ENCODE data around the gene NME5.

Gene NME5

DNA sequence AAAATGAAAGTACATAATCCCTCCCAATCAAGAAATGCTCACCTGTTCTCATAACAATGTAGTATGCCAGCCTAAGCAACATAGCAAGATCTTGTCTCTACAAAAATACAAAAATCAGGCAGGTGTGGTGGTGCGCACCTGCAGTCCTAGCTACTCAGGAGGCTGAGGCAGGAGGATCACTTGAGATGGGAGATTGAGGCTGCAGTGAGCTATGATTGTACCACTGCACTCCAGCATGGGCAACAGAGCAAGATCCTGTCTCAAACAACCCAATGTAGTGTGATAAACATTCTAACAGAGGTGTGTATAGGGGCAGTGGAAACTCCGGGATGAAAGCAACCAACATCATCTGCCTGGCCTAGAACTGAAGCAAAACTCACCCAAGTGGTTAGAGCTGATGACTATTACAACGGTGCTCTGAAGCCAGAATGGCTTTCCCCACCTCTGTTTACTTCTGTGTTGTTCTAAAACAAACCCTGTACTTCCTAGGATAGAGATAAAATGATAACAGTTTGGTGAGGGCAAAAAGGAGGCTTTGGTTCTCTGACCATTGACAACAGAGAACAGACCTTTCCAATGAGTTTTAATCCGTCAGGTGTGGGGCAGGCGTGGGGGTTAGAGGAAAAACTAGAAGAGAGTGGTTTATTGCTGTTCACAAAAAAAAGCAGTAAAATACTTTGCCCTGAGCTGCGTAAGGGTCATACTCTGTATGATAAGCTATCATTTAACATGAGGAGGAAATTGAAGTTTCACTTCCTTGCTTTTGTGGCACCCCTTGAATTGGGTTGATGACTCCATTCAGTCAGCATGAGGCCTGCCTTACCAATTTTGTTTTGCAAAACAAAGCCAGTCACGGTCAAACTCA, 36.5 kb downstream of the NME5 start:
- no peak for DNase-seq (ENCODE audit: low read depth)
- no peaks in the 10 kb centered on the region for H3K4me1 ChIP-seq (ENCODE audit: control insufficient read depth, insufficient read depth, low read length)
- no peak overlapping the region for H3K4me3 ChIP-seq (ENCODE audit: low read length)
- no peaks in the 10 kb centered on the region for H3K36me3 ChIP-seq (ENCODE audit: control insufficient read depth, insufficient read depth, low read length, severe bottlenecking)
- peaks cover 31% of the 10 kb centered on the region for H3K27me3 ChIP-seq (replicated peaks; ENCODE audit: control insufficient read depth, insufficient read depth, low read length)
- H3K9ac ChIP-seq (ENCODE audit: low read length) = no peak overlapping the region
- no peaks in the 10 kb centered on the region for H3K9me3 ChIP-seq (ENCODE audit: control insufficient read depth, low read length)

DNA sequence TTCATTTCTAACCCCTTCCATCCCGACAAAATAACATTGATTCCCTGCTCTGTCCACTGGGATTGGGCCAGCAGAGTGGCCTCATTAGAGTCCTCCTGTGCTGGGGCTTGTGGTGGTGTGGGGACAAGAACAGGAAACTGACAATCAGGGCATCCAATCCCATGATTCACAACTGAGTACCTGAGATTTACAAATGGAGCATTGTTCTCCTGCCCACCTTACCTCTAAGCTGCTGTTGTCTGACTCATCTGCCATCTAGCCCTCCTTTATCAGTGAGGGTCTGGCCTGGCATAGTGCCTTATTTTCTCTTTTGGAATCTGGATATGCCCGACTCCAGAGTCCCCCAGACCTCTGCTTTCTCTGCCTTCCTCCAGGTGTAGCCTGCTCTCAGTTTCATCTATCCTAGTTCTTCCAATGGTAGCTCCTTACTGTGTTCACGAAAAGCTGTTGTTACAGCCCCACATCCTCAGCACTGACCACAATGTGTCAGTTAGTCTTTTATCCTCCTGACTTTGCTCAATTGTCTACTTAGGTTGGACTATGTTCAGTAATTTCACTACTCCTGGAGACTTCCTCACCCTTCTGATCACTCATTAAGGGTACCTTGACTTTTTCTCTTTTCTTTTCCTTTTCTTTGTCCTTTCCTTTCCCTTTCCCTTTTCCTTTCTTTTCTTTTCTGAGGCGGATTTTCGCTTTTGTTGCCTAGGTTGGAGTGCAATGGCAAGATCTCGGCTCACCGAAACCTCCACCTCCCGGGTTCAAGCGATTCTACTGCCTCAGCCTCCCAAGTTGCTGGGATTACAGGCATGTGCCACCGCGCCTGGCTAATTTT, 42.0 kb downstream of the NME5 start:
- H3K9me3 ChIP-seq (ENCODE audit: control insufficient read depth, low read length) = no peaks in the 10 kb centered on the region
- H3K9ac ChIP-seq (ENCODE audit: low read length) = no peak overlapping the region
- no peak overlapping the region for H3K4me3 ChIP-seq (ENCODE audit: low read length)
- H3K27me3 ChIP-seq (replicated peaks; ENCODE audit: control insufficient read depth, insufficient read depth, low read length) = peaks cover 67% of the 10 kb centered on the region
- H3K4me1 ChIP-seq (ENCODE audit: control insufficient read depth, insufficient read depth, low read length) = no peaks in the 10 kb centered on the region
- no peak for DNase-seq (ENCODE audit: low read depth)
- no peaks in the 10 kb centered on the region for H3K36me3 ChIP-seq (ENCODE audit: control insufficient read depth, insufficient read depth, low read length, severe bottlenecking)

DNA sequence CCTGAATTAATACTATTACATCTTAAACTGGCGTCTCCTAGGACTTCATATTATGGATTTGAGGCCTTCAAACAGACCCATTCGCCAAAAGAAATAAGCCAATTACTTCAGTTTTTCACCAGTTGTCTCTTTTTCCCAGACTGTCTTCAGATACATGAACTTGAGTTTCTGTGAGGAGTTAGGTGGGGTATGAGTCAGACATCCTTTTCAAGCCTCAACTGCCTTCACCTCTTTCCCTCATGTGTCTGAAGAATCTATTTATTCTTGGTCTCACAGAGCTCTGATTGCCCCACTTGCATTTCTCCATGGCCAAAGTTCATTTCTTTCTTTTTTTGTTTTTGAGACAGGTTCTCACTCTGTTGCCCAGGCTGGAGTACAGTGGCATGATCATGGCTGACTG, 42.9 kb downstream of the NME5 start:
- Histone ChIP-seq H3K4me3 (ENCODE audit: low read length) (no peak overlapping the region), H3K36me3 (ENCODE audit: control insufficient read depth, insufficient read depth, low read length, severe bottlenecking) (no peaks in the 10 kb centered on the region), H3K27me3 (replicated peaks; ENCODE audit: control insufficient read depth, insufficient read depth, low read length) (peaks cover 67% of the 10 kb centered on the region), H3K9me3 (ENCODE audit: control insufficient read depth, low read length) (no peaks in the 10 kb centered on the region), H3K4me1 (ENCODE audit: control insufficient read depth, insufficient read depth, low read length) (no peaks in the 10 kb centered on the region), H3K9ac (ENCODE audit: low read length) (no peak overlapping the region)
- no peak for DNase-seq (ENCODE audit: low read depth)

DNA sequence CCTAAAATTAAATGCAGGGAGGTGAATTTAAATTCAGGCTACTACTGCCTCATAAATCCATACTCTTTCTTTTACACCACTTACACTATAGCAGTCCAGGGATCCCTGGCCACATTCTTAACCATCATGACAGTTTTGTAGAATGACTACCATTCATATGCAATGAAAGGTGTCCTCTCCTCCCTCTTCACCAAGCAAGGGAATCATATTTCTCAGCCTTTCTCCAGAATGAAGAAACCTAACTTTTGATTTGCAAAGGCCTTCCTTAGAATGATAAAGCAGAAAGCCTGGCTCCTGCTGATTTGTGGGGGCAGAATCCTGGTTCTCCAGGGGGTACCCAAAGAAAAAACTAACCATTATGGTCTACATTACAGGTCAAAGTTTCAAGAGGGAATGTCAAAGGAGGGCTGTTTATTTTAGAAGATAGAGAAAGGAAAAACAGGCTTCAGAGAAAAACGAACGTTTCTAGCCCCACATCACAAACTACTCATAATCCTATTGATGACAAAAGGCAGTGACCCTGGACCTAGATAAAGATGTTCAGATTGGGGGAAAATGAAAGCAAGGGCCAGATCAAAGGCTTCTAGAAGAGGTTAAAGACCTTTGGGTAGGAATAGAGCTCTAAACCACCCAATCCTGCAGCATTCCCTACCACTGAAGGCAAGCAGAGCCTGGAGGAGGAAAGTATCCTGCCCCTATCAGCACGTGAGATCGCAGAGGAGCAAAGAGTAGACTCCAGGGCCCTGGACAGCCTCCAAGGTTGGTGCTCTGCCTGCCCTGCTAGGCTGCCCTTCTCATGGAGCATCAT, 43.9 kb downstream of the NME5 start:
- Histone ChIP-seq H3K4me1 (ENCODE audit: control insufficient read depth, insufficient read depth, low read length) (no peaks in the 10 kb centered on the region), H3K4me3 (ENCODE audit: low read length) (no peak overlapping the region), H3K36me3 (ENCODE audit: control insufficient read depth, insufficient read depth, low read length, severe bottlenecking) (no peaks in the 10 kb centered on the region), H3K27me3 (replicated peaks; ENCODE audit: control insufficient read depth, insufficient read depth, low read length) (peaks cover 68% of the 10 kb centered on the region), H3K9ac (ENCODE audit: low read length) (no peak overlapping the region), H3K9me3 (ENCODE audit: control insufficient read depth, low read length) (no peaks in the 10 kb centered on the region)
- no peak for DNase-seq (ENCODE audit: low read depth)

DNA sequence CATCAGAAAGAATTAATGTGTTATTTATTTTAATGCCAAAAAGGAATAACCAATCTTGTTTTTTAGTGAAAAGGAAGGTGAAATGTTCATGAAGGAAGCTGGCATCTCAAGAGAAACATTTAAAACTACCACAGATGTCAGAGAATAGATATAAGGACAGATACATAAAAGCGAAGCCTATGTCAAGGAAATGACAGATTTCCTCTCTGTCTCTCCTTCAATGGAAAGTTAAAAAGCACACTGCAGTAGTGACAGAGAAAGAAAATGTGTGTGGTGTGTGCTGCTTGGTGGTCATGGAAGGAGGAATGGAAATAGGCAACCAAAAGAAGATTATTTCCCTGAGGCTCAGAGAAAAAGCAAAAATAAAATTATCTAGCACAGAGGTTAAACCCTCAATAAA, 46.2 kb downstream of the NME5 start:
- Histone ChIP-seq H3K27me3 (replicated peaks; ENCODE audit: control insufficient read depth, insufficient read depth, low read length) (peaks cover 76% of the 10 kb centered on the region), H3K4me1 (ENCODE audit: control insufficient read depth, insufficient read depth, low read length) (no peaks in the 10 kb centered on the region), H3K9ac (ENCODE audit: low read length) (no peak overlapping the region)

DNA sequence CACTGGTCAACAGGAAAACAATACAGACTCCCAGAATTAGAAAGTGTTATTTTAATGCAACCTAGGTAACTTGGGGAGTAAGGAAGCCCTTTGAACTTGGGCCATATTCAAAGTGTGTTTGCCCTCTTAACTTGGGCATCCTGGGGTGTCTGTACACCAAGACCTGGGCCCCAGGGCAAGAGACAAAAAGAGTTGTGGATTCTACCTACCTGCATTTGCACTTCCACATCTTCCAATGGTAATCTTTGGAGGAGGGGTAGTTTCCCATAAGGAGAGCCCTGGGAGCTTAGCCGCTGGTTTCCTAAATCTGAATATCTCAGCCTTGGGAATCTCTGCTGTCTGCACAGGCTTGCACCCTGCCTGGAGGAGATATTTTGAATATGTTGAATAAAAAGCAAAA, 46.9 kb downstream of the NME5 start:
- Histone ChIP-seq H3K4me1 (ENCODE audit: control insufficient read depth, insufficient read depth, low read length) (no peaks in the 10 kb centered on the region), H3K36me3 (ENCODE audit: control insufficient read depth, insufficient read depth, low read length, severe bottlenecking) (no peaks in the 10 kb centered on the region), H3K9me3 (ENCODE audit: control insufficient read depth, low read length) (no peaks in the 10 kb centered on the region), H3K9ac (ENCODE audit: low read length) (no peak overlapping the region), H3K4me3 (ENCODE audit: low read length) (no peak overlapping the region), H3K27me3 (replicated peaks; ENCODE audit: control insufficient read depth, insufficient read depth, low read length) (peaks cover 79% of the 10 kb centered on the region)
- DNase-seq (ENCODE audit: low read depth) = no peak

More for the DNA sequence above, 46.2 kb downstream of the NME5 start:
- no peak for DNase-seq (ENCODE audit: low read depth)
- no peak overlapping the region for H3K4me3 ChIP-seq (ENCODE audit: low read length)
- H3K9me3 ChIP-seq (ENCODE audit: control insufficient read depth, low read length) = no peaks in the 10 kb centered on the region
- H3K36me3 ChIP-seq (ENCODE audit: control insufficient read depth, insufficient read depth, low read length, severe bottlenecking) = no peaks in the 10 kb centered on the region

DNA sequence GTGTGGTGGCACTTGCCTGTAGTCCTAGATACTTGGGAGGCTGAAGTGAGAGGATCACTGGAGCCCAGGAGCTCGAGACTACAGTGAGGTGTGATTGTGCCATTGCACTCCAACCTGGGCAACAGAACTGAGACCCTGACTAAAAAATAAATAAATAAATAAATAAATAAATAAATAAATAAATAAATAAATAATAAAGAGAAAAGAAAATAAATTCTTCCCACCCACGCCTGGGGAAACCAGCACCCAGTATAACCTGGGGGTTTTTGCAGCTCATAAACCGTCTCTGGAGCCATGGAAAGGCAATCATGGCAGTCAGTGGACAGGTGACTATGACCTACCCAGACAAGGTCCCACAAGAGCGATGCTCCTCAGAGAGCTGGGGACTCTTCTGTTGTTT, 47.5 kb downstream of the NME5 start:
- Histone ChIP-seq H3K9ac (ENCODE audit: low read length) (no peak overlapping the region), H3K36me3 (ENCODE audit: control insufficient read depth, insufficient read depth, low read length, severe bottlenecking) (no peaks in the 10 kb centered on the region), H3K4me1 (ENCODE audit: control insufficient read depth, insufficient read depth, low read length) (no peaks in the 10 kb centered on the region), H3K9me3 (ENCODE audit: control insufficient read depth, low read length) (no peaks in the 10 kb centered on the region), H3K4me3 (ENCODE audit: low read length) (no peak overlapping the region), H3K27me3 (replicated peaks; ENCODE audit: control insufficient read depth, insufficient read depth, low read length) (peaks cover 73% of the 10 kb centered on the region)
- DNase-seq (ENCODE audit: low read depth) = no peak

DNA sequence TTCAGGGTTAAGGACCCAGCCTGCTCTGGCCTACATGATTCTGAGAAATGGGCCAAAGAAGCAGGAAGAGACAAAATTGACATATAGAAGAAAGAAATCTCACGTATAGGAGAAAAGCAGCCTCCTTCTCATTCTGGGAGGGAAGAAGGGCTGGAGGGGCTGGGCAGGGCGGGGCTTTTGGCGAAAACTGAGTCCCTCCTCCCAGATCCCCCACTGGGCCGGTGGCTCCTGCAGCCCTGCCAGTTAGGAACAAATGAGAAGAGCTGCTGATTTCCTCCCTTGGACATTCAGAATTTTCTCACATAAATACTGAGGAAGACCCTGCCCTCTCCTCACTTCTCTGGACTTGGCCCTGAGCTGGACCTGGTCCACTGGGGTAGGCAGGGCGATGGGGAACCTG, 55.5 kb downstream of the NME5 start, which contains the start of gene WNT8A:
Gene WNT8A, plus strand, starts transcription at position 332 of the 400 bp plus-strand sequence. CDS start 95 bp downstream, outside the sequence.
- no peaks in the 10 kb centered on the region for H3K4me1 ChIP-seq (ENCODE audit: control insufficient read depth, insufficient read depth, low read length)
- no peak within 1 kb of the TSS for H3K9ac ChIP-seq (ENCODE audit: low read length)
- peaks cover 7% of the 10 kb centered on the region for H3K27me3 ChIP-seq (replicated peaks; ENCODE audit: control insufficient read depth, insufficient read depth, low read length)
- no peaks in the 10 kb centered on the region for H3K9me3 ChIP-seq (ENCODE audit: control insufficient read depth, low read length)
- no peak within 1 kb of the TSS for H3K4me3 ChIP-seq (ENCODE audit: low read length)
- DNase-seq (ENCODE audit: low read depth) = no peak
- no peaks in the 10 kb centered on the region for H3K36me3 ChIP-seq (ENCODE audit: control insufficient read depth, insufficient read depth, low read length, severe bottlenecking)

DNA sequence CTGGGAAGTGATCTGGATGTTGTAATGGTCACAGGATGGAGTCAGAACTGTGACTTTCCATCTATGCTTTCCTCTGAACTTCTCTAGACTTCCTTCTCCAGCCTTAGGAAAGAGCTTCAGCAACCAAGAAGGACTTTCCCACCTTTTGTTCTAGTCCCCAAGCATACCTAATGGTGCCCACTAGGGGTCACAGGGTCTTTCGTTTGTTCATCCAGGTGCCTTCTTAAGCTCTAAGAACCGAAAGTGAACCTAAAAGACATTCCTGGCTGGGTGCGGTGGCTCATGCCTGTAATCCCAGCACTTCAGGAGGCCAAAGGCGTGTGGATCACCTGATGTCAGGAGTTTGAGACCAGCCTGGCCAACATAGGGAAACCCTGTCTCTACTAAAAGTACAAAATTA, 57.2 kb downstream of the NME5 start:
- H3K4me3 ChIP-seq (ENCODE audit: low read length) = no peak overlapping the region
- no peaks in the 10 kb centered on the region for H3K36me3 ChIP-seq (ENCODE audit: control insufficient read depth, insufficient read depth, low read length, severe bottlenecking)
- H3K9ac ChIP-seq (ENCODE audit: low read length) = no peak overlapping the region
- H3K4me1 ChIP-seq (ENCODE audit: control insufficient read depth, insufficient read depth, low read length) = no peaks in the 10 kb centered on the region
- H3K9me3 ChIP-seq (ENCODE audit: control insufficient read depth, low read length) = no peaks in the 10 kb centered on the region
- no peak for DNase-seq (ENCODE audit: low read depth)
- H3K27me3 ChIP-seq (replicated peaks; ENCODE audit: control insufficient read depth, insufficient read depth, low read length) = no peaks in the 10 kb centered on the region

DNA sequence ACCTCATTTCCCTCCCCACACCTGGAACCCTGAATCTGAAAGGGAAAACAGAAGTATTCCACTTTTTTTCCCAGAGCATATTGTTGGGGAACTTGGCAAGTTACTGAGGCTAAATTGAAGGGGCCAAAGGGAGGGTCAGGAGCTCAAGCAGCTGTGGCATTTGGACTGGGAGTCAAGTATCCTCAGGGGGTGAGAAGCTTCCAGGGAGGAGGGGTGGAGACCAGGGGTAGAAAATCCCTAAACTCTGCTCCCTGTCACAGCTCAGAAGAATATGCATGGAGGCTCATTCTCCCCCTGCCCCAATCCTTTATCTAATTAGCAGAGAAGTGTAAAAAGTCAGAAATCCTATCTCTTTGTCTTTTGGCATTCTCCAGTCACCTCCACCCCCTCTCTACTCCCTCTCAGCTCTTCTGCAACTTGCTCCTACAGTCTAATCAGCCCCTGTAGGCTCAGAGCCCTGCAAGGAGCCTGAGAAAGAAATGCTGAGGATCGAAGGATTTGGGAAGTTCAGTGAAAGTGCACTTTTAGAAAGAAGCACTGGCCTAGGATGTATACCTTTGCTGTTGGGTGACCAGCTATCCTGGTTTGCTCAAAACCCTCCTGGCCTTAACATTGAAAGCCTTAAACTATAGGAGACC, 61.1 kb downstream of the NME5 start:
- H3K36me3 ChIP-seq (ENCODE audit: control insufficient read depth, insufficient read depth, low read length, severe bottlenecking) = no peaks in the 10 kb centered on the region
- no peak overlapping the region for H3K9ac ChIP-seq (ENCODE audit: low read length)
- DNase-seq (ENCODE audit: low read depth) = no peak
- H3K27me3 ChIP-seq (replicated peaks; ENCODE audit: control insufficient read depth, insufficient read depth, low read length) = no peaks in the 10 kb centered on the region
- no peak overlapping the region for H3K4me3 ChIP-seq (ENCODE audit: low read length)
- no peaks in the 10 kb centered on the region for H3K4me1 ChIP-seq (ENCODE audit: control insufficient read depth, insufficient read depth, low read length)
- H3K9me3 ChIP-seq (ENCODE audit: control insufficient read depth, low read length) = no peaks in the 10 kb centered on the region
